Prostate gland (tissue), 2 donors: Measurements from ENCODE around the gene ITGA8. TPM values are rescaled to one million over a fixed set of nuclear protein-coding genes. Genes with fewer than 3 reads are reported as not detected.
"Not testable (repeated sequence)": the region's sequence is repeated elsewhere in the genome, so short reads cannot be mapped to it uniquely, and the experiment has no call there.

Experiments
- DNase-seq: peaks from one replicate; pipeline ENCODE4 v3.0.0-alpha.2; 2019; ENCODE audit warnings: low spot score
- H3K27ac ChIP-seq, 2 donors: fragments of 200-600 bp; sonication (generic); 2 replicates each; pipeline ENCODE4 v1.5.1; 2017 to 2019
- H3K27me3 ChIP-seq: fragments of 200-600 bp; sonication (generic); replicated peaks from 2 replicates; pipeline ENCODE4 v1.5.1; 2019; ENCODE audit not compliant: insufficient read depth
- H3K36me3 ChIP-seq, 2 donors: fragments of 200-600 bp; sonication (generic); 1 replicate in 1 of 2; 2 replicates in 1 of 2; pipeline versions ENCODE4 v1.5.1 to v1.8.1; 2017 to 2019
- H3K4me1 ChIP-seq: fragments of 200-600 bp; sonication (generic); replicated peaks from 2 replicates; pipeline ENCODE4 v1.5.1; 2019
- H3K4me3 ChIP-seq, 2 donors: fragments of 200-600 bp; sonication (generic); 2 replicates each; pipeline ENCODE4 v1.5.1; 2017 to 2019
- H3K9me3 ChIP-seq: fragments of 200-600 bp; sonication (generic); 2 replicates; pipeline ENCODE4 v1.5.1; 2017
- CTCF ChIP-seq, 4 experiments: fragments of 200-600 bp in 2 of 4; fragments of 450-650 bp in 2 of 4; sonication (generic) in 2 of 4; IDR thresholded peaks; 1 replicate in 3 of 4; 2 replicates in 1 of 4; pipeline ENCODE4 v1.5.1; 2016 to 2019; ENCODE audit warnings: antibody characterized with exemption in 4 of 4, mild to moderate bottlenecking in 2 of 4, moderate library complexity in 2 of 4
- POLR2A ChIP-seq: fragments of 450-650 bp; IDR thresholded peaks from one replicate; pipeline ENCODE4 v1.6.1; 2016; ENCODE audit warnings: antibody characterized with exemption, mild to moderate bottlenecking
- POLR2AphosphoS5 ChIP-seq: sonication (generic); formaldehyde crosslinking; IDR thresholded peaks from one replicate; pipeline ENCODE4 v1.6.1; 2017; ENCODE audit warnings: antibody characterized with exemption
- WGBS: methylation state at CpG from one replicate; pipeline ENCODE4 v1.1.5; 2018; 5-methylcytosine and 5-hydroxymethylcytosine counted together
- intact Hi-C: fragments of 100-400 bp; cut with DNase I; formaldehyde crosslinking; loops from one replicate; pipeline ENCODE4 v1.14.2; 2022
- total RNA-seq, 2 donors: library from RNA; depleted of rRNA; stranded (reverse); fragments of >200 nt; gene quantifications; one replicate each; pipeline ENCODE4 v1.1.0, GENCODE V29; 2016

ITGA8 gene
- total RNA-seq, 2 donors from 2014 or later, result 10.3 to 11.2 TPM

GRCh38 chr10:15562116-15562515 lies 157.6 kb downstream of the ITGA8 start:
- no peaks in the 10 kb centered on the region for H3K9me3 ChIP-seq
- no peak overlapping the region for H3K27ac ChIP-seq
- TF ChIP-seq POLR2A (no peak), CTCF (IDR thresholded peaks at IDR 0.05) (no peak), POLR2AphosphoS5 (no peak)
- no peaks in the 10 kb centered on the region for H3K36me3 ChIP-seq
- intact Hi-C loops, result no loop called here
- DNase-seq, result no peak
- H3K4me3 ChIP-seq, result no peak overlapping the region
- H3K4me1 ChIP-seq, result no peaks in the 10 kb centered on the region
- WGBS, result 97% methylated on average over 10 of the region's 10 CpGs
- H3K27me3 ChIP-seq, result no peaks in the 10 kb centered on the region

- Histone ChIP-seq H3K4me1 (no peaks in the 10 kb centered on the region), H3K4me3 (no peak overlapping the region), H3K36me3 (no peaks in the 10 kb centered on the region), H3K9me3 (no peaks in the 10 kb centered on the region), H3K27me3 (no peaks in the 10 kb centered on the region), H3K27ac (no peak overlapping the region)
- 64% methylated on average over 5 of the region's 5 CpGs for WGBS
- no peak for DNase-seq
- intact Hi-C loops, result no loop called here
- no peak for TF ChIP-seq POLR2A
- TF ChIP-seq POLR2AphosphoS5, result no peak
- no peak for TF ChIP-seq CTCF (IDR thresholded peaks at IDR 0.05)
Measured at GRCh38 chr10:15558136-15558535, 161.6 kb downstream of the ITGA8 start.

DNA sequence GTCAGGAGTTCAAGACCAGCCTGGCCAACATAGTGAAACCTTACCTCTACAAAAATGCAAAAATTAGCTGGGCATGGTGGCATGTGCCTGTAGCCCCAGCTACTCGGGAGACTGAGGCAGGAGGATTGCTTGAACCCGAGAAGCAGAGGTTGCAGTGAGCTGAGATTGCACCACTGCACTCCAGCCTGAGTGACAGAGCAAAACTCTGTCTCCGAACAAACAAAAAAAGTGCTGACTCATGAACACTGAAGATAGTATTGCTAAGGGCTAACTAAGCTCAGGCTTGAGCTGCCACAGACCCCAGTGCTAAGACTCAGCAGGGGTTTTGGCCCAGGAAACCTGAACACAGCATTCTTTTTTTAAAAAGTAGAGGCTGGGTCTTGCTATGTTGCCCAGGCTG lies 162.6 kb downstream of the ITGA8 start:
- H3K9me3 ChIP-seq, intact Hi-C loops, H3K27ac ChIP-seq, H3K4me3 ChIP-seq, H3K36me3 ChIP-seq, DNase-seq, H3K27me3 ChIP-seq, H3K4me1 ChIP-seq: not testable (repeated sequence)
- 93% methylated on average over 3 of the region's 3 CpGs for WGBS

DNA sequence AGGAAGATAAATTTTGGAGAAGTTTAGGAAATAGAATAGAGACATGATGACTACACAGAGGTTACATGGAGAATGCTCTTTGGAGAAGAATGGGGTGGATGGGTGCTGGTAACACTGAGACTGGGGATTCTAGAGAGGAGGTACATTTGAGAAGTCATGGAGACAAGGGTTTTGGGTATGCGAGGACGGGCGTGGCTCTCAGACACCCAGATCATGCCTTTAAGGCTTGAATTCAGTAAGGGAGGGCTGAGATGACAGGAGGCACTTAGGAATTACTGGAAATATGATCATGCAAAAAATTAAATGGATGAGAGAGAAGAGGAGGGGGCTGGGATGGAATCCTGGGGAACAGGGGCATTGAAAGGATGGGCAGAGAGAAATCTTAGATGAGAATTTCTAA lies 168.8 kb downstream of the ITGA8 start:
- Histone ChIP-seq H3K27ac (no peak overlapping the region), H3K36me3 (no peaks in the 10 kb centered on the region), H3K9me3 (no peaks in the 10 kb centered on the region), H3K4me1 (no peaks in the 10 kb centered on the region), H3K27me3 (no peaks in the 10 kb centered on the region), H3K4me3 (no peak overlapping the region)
- WGBS, result 94% methylated on average over 3 of the region's 3 CpGs
- no peak for TF ChIP-seq POLR2AphosphoS5
- no peak for TF ChIP-seq POLR2A
- TF ChIP-seq CTCF (IDR thresholded peaks at IDR 0.05), result no peak
- intact Hi-C loops, result no loop called here
- DNase-seq, result no peak

DNA sequence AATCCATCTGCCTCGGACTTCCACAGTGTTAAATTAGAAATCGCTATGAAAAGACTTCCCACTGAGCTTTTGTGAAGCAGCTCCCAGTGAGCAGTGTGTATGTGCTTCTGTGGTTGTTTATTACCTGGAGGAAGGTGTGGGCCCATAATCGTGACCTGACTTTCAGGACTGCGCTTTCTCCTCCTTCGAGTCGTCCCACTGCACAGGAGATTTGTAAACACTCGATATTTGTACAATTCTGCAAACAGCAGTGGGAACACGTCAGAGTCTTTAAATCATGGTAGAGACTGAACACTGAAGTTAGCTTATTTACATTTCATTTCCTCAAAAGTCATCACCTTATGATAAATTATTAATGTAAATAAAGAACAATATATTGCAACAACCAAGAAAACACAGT lies 171.4 kb downstream of the ITGA8 start:
- intact Hi-C loops, result no loop called here

More for the DNA sequence above, 171.4 kb downstream of the ITGA8 start:
- Histone ChIP-seq H3K27me3 (no peaks in the 10 kb centered on the region), H3K27ac (peak overlapping the region in 1 of 2 donors; percentile 67), H3K4me1 (no peaks in the 10 kb centered on the region), H3K4me3 (no peak overlapping the region), H3K9me3 (no peaks in the 10 kb centered on the region), H3K36me3 (no peaks in the 10 kb centered on the region)
- WGBS, result 46% methylated on average over 8 of the region's 8 CpGs
- TF ChIP-seq POLR2AphosphoS5 (peak; percentile 68), CTCF (IDR thresholded peaks at IDR 0.05) (no peak)
- peak; percentile 43 for DNase-seq
